ENCODE measurements around the gene MARCHF4. TPM values are rescaled to one million over a fixed set of nuclear protein-coding genes. Genes with fewer than 3 reads are reported as not detected.

MARCHF4 gene

DNA sequence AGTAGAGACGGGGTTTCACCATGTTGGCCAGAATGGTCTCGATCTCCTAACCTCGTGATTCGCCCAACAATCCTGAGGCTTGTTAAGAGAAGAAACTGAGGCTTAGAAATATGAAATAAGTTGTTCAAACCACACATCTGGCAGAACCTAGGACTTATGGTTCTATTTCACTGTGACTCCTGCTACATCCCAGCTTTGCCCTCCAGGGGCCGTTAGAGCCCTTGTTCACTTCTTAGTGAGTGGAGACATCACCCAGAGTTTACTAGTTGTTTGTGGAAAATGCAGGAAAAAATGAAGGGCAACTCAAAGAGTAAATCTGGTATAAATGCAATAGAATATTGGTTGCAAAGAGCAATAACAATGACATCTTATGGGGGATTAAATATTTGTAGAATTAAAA is 43.9 kb downstream of the MARCHF4 start:
- H3K4ac ChIP-seq (ENCODE audit: low read depth in 1 of 2, low read length in 2 of 2) = no peak overlapping the region
- no peak overlapping the region for H2BK120ac ChIP-seq (ENCODE audit: low read depth, low read length)
- H3K4me1 ChIP-seq (ENCODE audit: control insufficient read depth, insufficient read depth, low read depth, low read length) = no peaks in the 10 kb centered on the region
- no peak overlapping the region for H2AK5ac ChIP-seq (ENCODE audit: low read length, severe bottlenecking)
- H3K79me1 ChIP-seq (replicated peaks; ENCODE audit: low read length, poor library complexity, severe bottlenecking) = no peaks in the 10 kb centered on the region
- H4K8ac ChIP-seq (ENCODE audit: low read length) = no peak overlapping the region
- no peak overlapping the region for H3K18ac ChIP-seq (ENCODE audit: low read depth in 1 of 2, low read length in 2 of 2)
- no peak overlapping the region for H3K4me3 ChIP-seq (ENCODE audit: insufficient read depth in 1 of 2, low read depth in 1 of 2, low read length in 2 of 2)
- H3K27ac ChIP-seq (ENCODE audit: low read length, poor library complexity, severe bottlenecking) = no peak overlapping the region
- no peak overlapping the region for H2AFZ ChIP-seq (ENCODE audit: low read depth, low read length)
- no peak overlapping the region for H3K4me2 ChIP-seq (ENCODE audit: low read length, poor library complexity, severe bottlenecking)
- H3K9me3 ChIP-seq (ENCODE audit: control insufficient read depth, low read length) = no peaks in the 10 kb centered on the region
- H3K23ac ChIP-seq (ENCODE audit: low read length in 2 of 2) = no peak overlapping the region
- 78% methylated on average over 5 of the region's 5 CpGs for WGBS
- no peaks in the 10 kb centered on the region for H3K36me3 ChIP-seq (ENCODE audit: control insufficient read depth in 1 of 2, insufficient read depth in 2 of 2, low read depth in 1 of 2, low read length in 2 of 2)
- H3K9ac ChIP-seq (ENCODE audit: low read length) = no peak overlapping the region
- H3K14ac ChIP-seq (ENCODE audit: low read length in 2 of 2) = no peak overlapping the region
- H3K27me3 ChIP-seq (ENCODE audit: control insufficient read depth in 1 of 2, insufficient read depth in 1 of 2, low read length in 2 of 2) = no peaks in the 10 kb centered on the region
- no peak overlapping the region for H2BK5ac ChIP-seq (ENCODE audit: low read depth, low read length, poor library complexity, severe bottlenecking)
- DNase-seq = peak; percentile 45
- no peak overlapping the region for H2BK15ac ChIP-seq (ENCODE audit: low read depth, poor library complexity, severe bottlenecking)
- H4K91ac ChIP-seq (ENCODE audit: low read length) = no peak overlapping the region
- no peak overlapping the region for H2BK12ac ChIP-seq (ENCODE audit: low read length in 2 of 2)

DNA sequence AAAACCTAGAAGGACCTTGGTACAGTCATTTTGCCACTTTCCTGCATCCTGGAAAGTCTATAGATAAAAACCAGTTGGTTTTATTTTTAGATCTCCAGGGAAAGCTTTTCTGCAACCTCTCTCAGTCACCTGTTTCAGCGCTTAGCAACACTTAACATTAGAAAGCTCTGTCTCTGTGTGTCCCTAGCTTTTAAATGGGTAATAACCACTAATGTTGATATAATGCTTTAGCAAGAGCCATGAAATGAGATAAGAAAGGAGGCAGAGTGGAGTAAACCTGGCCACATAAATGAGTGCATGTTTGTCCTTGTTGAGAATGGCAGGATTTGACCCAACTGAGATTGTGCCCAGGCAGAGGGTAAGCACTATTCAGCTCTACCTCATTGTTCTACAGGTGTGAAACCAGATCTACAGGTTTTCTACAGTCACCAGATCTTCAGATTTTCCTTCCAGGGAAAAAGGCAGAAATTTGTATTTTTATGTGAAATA is 44.8 kb downstream of the MARCHF4 start:
- Histone ChIP-seq H3K14ac (ENCODE audit: low read length in 2 of 2) (no peak overlapping the region), H4K91ac (ENCODE audit: low read length) (no peak overlapping the region), H3K4me3 (ENCODE audit: insufficient read depth in 1 of 2, low read depth in 1 of 2, low read length in 2 of 2) (no peak overlapping the region), H3K27me3 (ENCODE audit: control insufficient read depth in 1 of 2, insufficient read depth in 1 of 2, low read length in 2 of 2) (no peaks in the 10 kb centered on the region), H2AFZ (ENCODE audit: low read depth, low read length) (no peak overlapping the region), H3K79me1 (replicated peaks; ENCODE audit: low read length, poor library complexity, severe bottlenecking) (no peaks in the 10 kb centered on the region), H3K9me3 (ENCODE audit: control insufficient read depth, low read length) (no peaks in the 10 kb centered on the region), H2BK15ac (ENCODE audit: low read depth, poor library complexity, severe bottlenecking) (no peak overlapping the region), H3K4me2 (ENCODE audit: low read length, poor library complexity, severe bottlenecking) (no peak overlapping the region), H3K4ac (ENCODE audit: low read depth in 1 of 2, low read length in 2 of 2) (no peak overlapping the region), H3K23ac (ENCODE audit: low read length in 2 of 2) (no peak overlapping the region), H3K9ac (ENCODE audit: low read length) (no peak overlapping the region), H2AK5ac (ENCODE audit: low read length, severe bottlenecking) (no peak overlapping the region), H3K4me1 (ENCODE audit: control insufficient read depth, insufficient read depth, low read depth, low read length) (no peaks in the 10 kb centered on the region), H2BK5ac (ENCODE audit: low read depth, low read length, poor library complexity, severe bottlenecking) (no peak overlapping the region), H2BK120ac (ENCODE audit: low read depth, low read length) (no peak overlapping the region), H3K18ac (ENCODE audit: low read depth in 1 of 2, low read length in 2 of 2) (no peak overlapping the region), H3K36me3 (ENCODE audit: control insufficient read depth in 1 of 2, insufficient read depth in 2 of 2, low read depth in 1 of 2, low read length in 2 of 2) (no peaks in the 10 kb centered on the region), H4K8ac (ENCODE audit: low read length) (no peak overlapping the region), H3K27ac (ENCODE audit: low read length, poor library complexity, severe bottlenecking) (no peak overlapping the region), H2BK12ac (ENCODE audit: low read length in 2 of 2) (no peak overlapping the region)
- peak; percentile 47 for DNase-seq
- no CpG with 5 or more reads among the region's 1 CpG for WGBS

Small RNA genes within 50 kb of the gene (small RNA-seq; reads per million reads assigned to genes)
- not detected for gene RF00019 (ENCODE audit: low read depth)

Measured in mesenchymal stem cell (in vitro differentiated cells and primary cell).